Heart right ventricle (tissue), 16 donors: ENCODE data around the gene EDEM2. TPM values are rescaled to one million over a fixed set of nuclear protein-coding genes. Genes with fewer than 3 reads are reported as not detected.
A peak's percentile ranks its signal among the peaks of the same experiment; 100 is the strongest.
"Not testable (repeated sequence)": the region's sequence is repeated elsewhere in the genome, so short reads cannot be mapped to it uniquely, and the experiment has no call there.

Experiments
- ATAC-seq, 8 donors: fragments of 200-7000 bp; cut with Tn5 transposase; one replicate each; pipeline ENCODE4 v1.9.1; 2020; ENCODE audit warnings: mild to moderate bottlenecking in 8 of 8, moderate library complexity in 8 of 8, moderate number of reproducible peaks in 1 of 8
- DNase-seq, 2 donors: peaks; one replicate each; pipeline ENCODE4 v3.0.0-alpha.2; 2020
- H3K27ac ChIP-seq, 10 donors: fragments of 200-600 bp; sonication (generic) in 2 of 10; one replicate each; pipeline versions ENCODE4 v1.5.0 to v1.8.0; 2020 to 2022; ENCODE audit warnings: mild to moderate bottlenecking in 3 of 10
- H3K27me3 ChIP-seq, 7 donors: fragments of 200-600 bp; one replicate each; pipeline ENCODE4 v1.8.0; 2021 to 2022; ENCODE audit warnings: mild to moderate bottlenecking in 2 of 7
- H3K36me3 ChIP-seq, 9 donors: fragments of 200-600 bp; sonication (generic) in 1 of 9; one replicate each; pipeline versions ENCODE4 v1.5.0 to v1.8.0; 2020 to 2022; ENCODE audit warnings: mild to moderate bottlenecking in 2 of 9
- H3K4me1 ChIP-seq, 9 donors: fragments of 200-600 bp; sonication (generic) in 1 of 9; one replicate each; pipeline versions ENCODE4 v1.5.0 to v1.8.0; 2020 to 2022; ENCODE audit warnings: mild to moderate bottlenecking in 4 of 9
- H3K4me3 ChIP-seq, 10 donors: fragments of 200-600 bp; sonication (generic) in 2 of 10; one replicate each; pipeline versions ENCODE4 v1.5.0 to v1.8.0; 2020 to 2022; ENCODE audit warnings: mild to moderate bottlenecking in 7 of 10, moderate library complexity in 2 of 10
- H3K9me3 ChIP-seq, 11 donors: fragments of 200-600 bp in 10 of 11; sonication (generic) in 2 of 11; one replicate each; pipeline versions ENCODE4 v1.5.0 to v1.8.0; 2013 to 2022; ENCODE audit warnings: mild to moderate bottlenecking in 2 of 11, control low read depth in 1 of 11, moderate library complexity in 1 of 11
- CTCF ChIP-seq, 9 donors: fragments of 200-600 bp; sonication (generic) in 2 of 9; IDR thresholded peaks; one replicate each; pipeline versions ENCODE4 v1.5.0 to v1.8.0; 2021 to 2022; ENCODE audit warnings: antibody characterized with exemption in 9 of 9, mild to moderate bottlenecking in 5 of 9, moderate library complexity in 1 of 9
- WGBS, 2 donors: extraction: QIAGEN DNeasy Blood & Tissue Kit; methylation state at CpG; one replicate each; pipeline ENCODE4 v1.1.7; 2013; ENCODE audit warnings: inconsistent platforms in 1 of 2; 5-methylcytosine and 5-hydroxymethylcytosine counted together
- intact Hi-C, 10 donors: fragments of 100-400 bp; cut with DNase I; formaldehyde crosslinking; loops; one replicate each; pipeline versions ENCODE4 v1.11.1 to v1.14.2; 2022
- long read RNA-seq, 3 donors: library from polyadenylated mRNA; unstranded; transcript quantifications; one replicate each; pipeline ENCODE4 v2.0.0, GENCODE V29; 2020 to 2021
- polyA plus RNA-seq, 2 donors: library from polyadenylated mRNA; stranded (reverse); fragments of 200-250 nt; gene quantifications; one replicate each; pipeline ENCODE4 v1.2.3, GENCODE V29; 2013
- total RNA-seq, 10 donors: library from RNA; stranded (reverse); fragmentation: NEBNext Ultra II Directional in 3 of 10; extraction: Animal tissue kit (Norgen Biotek cat#: 25700) in 3 of 10; gene quantifications; one replicate each; pipeline versions ENCODE4 v1.2.1 to v1.2.4, GENCODE V29; 2021 to 2023
- donor health status: Arrhythmogenic right ventricular cardiomyopathy.
- donor health status: ischemic (EF 13 %, LVEDD 7.1; RV severe dilation, severe dysfunction).
- donor health status: healthy with polysubstance abuse.
- donor health status: DM: no; HTN: yes; CAD: no.
- donor health status: DM: no; HTN: no; CAD: no.
- donor health status: ischemic (EF 25% LVEDD 6.9; RV normal size, moderate dysfunction).
- donor health status: ischemic (EF 25% LVEDD 5.7; RV mildly dilated, moderate dysfunction).
- donor health status: healthy.
- donor health status: DM: yes; HTN: yes; CAD: no.
- donor health status: Ischemic cardiomyopathy.
- donor health status: ischemic (EF 35%, LVEDD 5.7; RV mildly dilated, moderate dysfunction).
- donor health status: nonischemic (EF 11% LVEDD 7.7; RV severe dilation, severe dysfunction).
- donor health status: DM: yes; HTN: yes; CAD: no.
- donor health status: PGD.
- donor health status: ischemic (EF 29% LVEDD 5.4; RV normal size, mild dysfunction).
- donor health status: nonischemic (EF 23%, LVEDD 6.1; RV moderate dilation, normal function).

Gene EDEM2
- total RNA-seq (10 to 100 TPM in 8 of 10 donors, 1 to 10 TPM in 2; 7.2 to 26.1 (median 11.0) TPM), polyA plus RNA-seq (10 to 100 TPM in 1 of 2 donors, 1 to 10 TPM in 1; 6.4 to 24.0 TPM)
- long read RNA-seq, donor 1, transcript EDEM2-202 (11 exons, 1,919 nt), result major isoform, 13 of 18 reads
- long read RNA-seq, donor 1, partial matches to known transcripts, result 1 of 18 reads
- long read RNA-seq, donor 1, other reads (novel, unspliced or antisense), result 3 of 18 reads
- long read RNA-seq, donor 2, transcript EDEM2-202 (11 exons, 1,919 nt), result major isoform, 20 of 36 reads
- long read RNA-seq, donor 2, partial matches to known transcripts, result 2 of 36 reads
- long read RNA-seq, donor 2, other reads (novel, unspliced or antisense), result 14 of 36 reads
- long read RNA-seq, donor 3, transcript EDEM2-202 (11 exons, 1,919 nt), result major isoform, 51 of 72 reads
- long read RNA-seq, donor 3, partial matches to known transcripts, result 3 of 72 reads
- long read RNA-seq, donor 3, other reads (novel, unspliced or antisense), result 17 of 72 reads

GRCh38 chr20:35146920-35147574 is at the start of gene EDEM2:
EDEM2 (minus strand) TSS chr20:35147336; CDS start chr20:35147258, 78 bp downstream.
- H3K4me3 ChIP-seq, result peak within 1 kb of the TSS; percentile 65 to 98 (median 86)
- H3K36me3 ChIP-seq, result peaks cover 0 to 28% (median under 1%) of the 10 kb centered on the region in 9 donors
- ATAC-seq (peak; percentile 95 to 98 (median 96)), DNase-seq (peak; percentile 94 to 97)
- H3K27me3 ChIP-seq, result no peaks in the 10 kb centered on the region
- TF ChIP-seq CTCF (IDR thresholded peaks at IDR 0.05), result peak in 1 of 9 donors; percentile 7
- H3K27ac ChIP-seq, result peak within 1 kb of the TSS in 9 of 10 donors; percentile 74 to 88 (median 79)
- peaks cover 6 to 44% (median 27%) of the 10 kb centered on the region in 9 donors for H3K4me1 ChIP-seq
- no peaks in the 10 kb centered on the region for H3K9me3 ChIP-seq
- intact Hi-C loops, result loop anchor here in 8 of 10 donors (2.0 to 10.0 kb wide), 10 partner anchors 50 to 130 kb away; partner anchors contain the start of genes MMP24OS (in 2 of the 8) and TRPC4AP (in 1 of the 8)
- 0% methylated on average over 42 of the region's 42 CpGs for WGBS, 2 donors

GRCh38 chr20:35196313-35196712 is 49.2 kb upstream of the EDEM2 start:
- Histone ChIP-seq H3K27me3 (no peaks in the 10 kb centered on the region), H3K4me1 (peaks cover 0 to 13% (median 0%) of the 10 kb centered on the region in 9 donors), H3K27ac (no peak overlapping the region), H3K4me3 (no peak overlapping the region), H3K9me3 (peaks cover 0 to 46% (median 11%) of the 10 kb centered on the region in 11 donors), H3K36me3 (peaks cover 0 to 7% (median 0%) of the 10 kb centered on the region in 9 donors)
- intact Hi-C loops, result no loop called here
- DNase-seq (no peak), ATAC-seq (no peak)
- no peak for TF ChIP-seq CTCF (IDR thresholded peaks at IDR 0.05)

GRCh38 chr20:35193031-35193791 is 46.1 kb upstream of the EDEM2 start:
- 95 to 98% methylated on average over 9 of the region's 9 CpGs for WGBS, 2 donors
- H3K27ac ChIP-seq, H3K27me3 ChIP-seq, DNase-seq, H3K36me3 ChIP-seq, ATAC-seq, H3K4me3 ChIP-seq, intact Hi-C loops: not testable (repeated sequence)
- Histone ChIP-seq H3K9me3 (peaks cover 0 to 32% (median 6%) of the 10 kb centered on the region in 11 donors), H3K4me1 (peaks cover 0 to 15% (median 0%) of the 10 kb centered on the region in 9 donors)

- Histone ChIP-seq H3K4me1 (peaks cover 0 to 15% (median 0%) of the 10 kb centered on the region in 9 donors), H3K36me3 (no peaks in the 10 kb centered on the region), H3K27ac (no peak overlapping the region), H3K27me3 (no peaks in the 10 kb centered on the region), H3K4me3 (no peak overlapping the region), H3K9me3 (peaks cover 0 to 27% (median 6%) of the 10 kb centered on the region in 11 donors)
- no peak for TF ChIP-seq CTCF (IDR thresholded peaks at IDR 0.05)
- no peak for DNase-seq
- intact Hi-C loops, result no loop called here
- WGBS, 2 donors, result 39 to 40% methylated on average over 9 of the region's 9 CpGs
- no peak for ATAC-seq
Observed at GRCh38 chr20:35192118-35192872, 45.2 kb upstream of the EDEM2 start.
